ENCODE results near the gene NCSTN.
A peak's percentile ranks its signal among the peaks of the same experiment; 100 is the strongest.

NCSTN gene

GRCh38 chr1:160352555-160352954 lies 9.4 kb downstream of the NCSTN start:
- no peak for DNase-seq (ENCODE audit: low spot score)

GRCh38 chr1:160353223-160353622 lies 10.0 kb downstream of the NCSTN start:
- DNase-seq (ENCODE audit: low spot score), result peak; percentile 55

GRCh38 chr1:160354388-160354985 lies 11.3 kb downstream of the NCSTN start:
- peak; percentile 81 for DNase-seq (ENCODE audit: low spot score)

DNA sequence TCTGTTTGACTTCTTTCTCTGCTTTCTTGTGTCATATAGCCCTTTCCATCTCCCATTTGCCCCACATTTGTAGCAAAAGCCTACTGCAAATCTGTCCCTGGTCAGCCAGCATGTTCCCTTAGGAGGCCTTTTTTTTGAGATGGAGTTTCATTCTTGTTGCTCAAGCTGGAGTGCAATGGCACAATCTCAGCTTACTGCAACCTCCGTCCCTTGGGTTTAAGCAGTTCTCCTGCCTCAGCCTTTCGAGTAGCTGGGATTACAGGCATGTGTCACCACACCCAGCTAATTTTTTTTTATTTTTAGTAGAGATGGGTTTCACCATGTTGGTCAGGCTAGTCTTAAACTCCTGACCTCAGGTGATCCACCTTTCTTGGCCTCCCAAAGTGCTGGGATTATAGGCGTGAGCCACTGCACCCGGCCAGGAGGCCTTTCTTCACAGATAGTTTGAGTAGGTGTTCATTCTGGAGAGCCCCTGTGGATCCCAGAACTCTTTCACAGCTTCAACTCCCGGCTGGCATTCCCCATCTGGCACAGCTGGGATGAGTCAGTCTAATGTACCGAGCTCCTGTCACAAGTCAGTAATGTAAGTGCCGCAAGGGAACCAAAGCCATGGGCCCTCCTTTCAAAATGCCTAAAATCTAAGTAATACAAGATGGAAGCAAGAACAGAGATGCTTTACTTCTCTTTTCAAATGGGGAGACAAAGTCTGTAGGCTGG lies 14.3 kb downstream of the NCSTN start:
- DNase-seq (ENCODE audit: low spot score), result no peak

- DNase-seq (ENCODE audit: low spot score), result no peak
Observed at GRCh38 chr1:160358073-160358472, 14.9 kb downstream of the NCSTN start.

- no peak for DNase-seq (ENCODE audit: low spot score)
Observed at GRCh38 chr1:160359559-160360226, 16.5 kb downstream of the NCSTN start.

- DNase-seq (ENCODE audit: low spot score), result no peak
Observed at GRCh38 chr1:160360227-160360695, 17.1 kb downstream of the NCSTN start.

DNA sequence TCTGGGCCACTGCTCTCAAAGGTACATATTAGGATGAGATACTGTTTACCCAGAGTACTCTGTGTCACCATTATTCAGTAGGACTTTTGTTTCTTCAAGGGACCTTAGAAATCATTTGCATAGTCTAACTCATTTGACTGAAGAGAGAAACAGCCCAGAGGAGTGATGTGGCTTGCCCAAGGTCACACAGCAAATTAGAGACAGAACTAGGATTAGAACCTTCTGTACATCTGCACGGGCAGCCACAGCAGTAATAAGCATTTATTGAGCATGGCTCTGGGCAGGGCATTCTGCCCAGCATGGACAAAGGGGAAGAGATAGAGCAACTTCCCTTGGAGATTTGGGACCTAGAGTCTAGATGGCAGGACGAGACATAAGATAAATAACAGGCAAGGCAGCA lies 18.0 kb downstream of the NCSTN start:
- DNase-seq (ENCODE audit: low spot score), result no peak

DNA sequence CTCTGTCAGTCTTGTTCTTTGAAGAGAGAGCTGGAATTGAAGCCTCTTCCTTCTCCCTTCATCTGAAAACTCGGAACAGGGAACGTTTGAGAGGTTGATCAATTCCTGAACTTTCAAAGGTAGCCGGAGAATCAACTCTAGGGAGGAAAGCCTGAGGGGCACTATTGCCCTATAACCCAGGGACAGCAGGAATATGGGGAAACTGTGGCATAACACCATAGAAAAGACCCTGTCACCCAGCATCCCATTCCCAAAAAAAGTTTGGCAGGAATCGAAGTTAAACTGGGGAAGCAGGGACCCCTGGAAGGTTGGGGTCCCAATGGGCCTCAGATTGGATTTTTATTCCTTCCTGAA lies 18.6 kb downstream of the NCSTN start:
- no peak for DNase-seq (ENCODE audit: low spot score)

DNA sequence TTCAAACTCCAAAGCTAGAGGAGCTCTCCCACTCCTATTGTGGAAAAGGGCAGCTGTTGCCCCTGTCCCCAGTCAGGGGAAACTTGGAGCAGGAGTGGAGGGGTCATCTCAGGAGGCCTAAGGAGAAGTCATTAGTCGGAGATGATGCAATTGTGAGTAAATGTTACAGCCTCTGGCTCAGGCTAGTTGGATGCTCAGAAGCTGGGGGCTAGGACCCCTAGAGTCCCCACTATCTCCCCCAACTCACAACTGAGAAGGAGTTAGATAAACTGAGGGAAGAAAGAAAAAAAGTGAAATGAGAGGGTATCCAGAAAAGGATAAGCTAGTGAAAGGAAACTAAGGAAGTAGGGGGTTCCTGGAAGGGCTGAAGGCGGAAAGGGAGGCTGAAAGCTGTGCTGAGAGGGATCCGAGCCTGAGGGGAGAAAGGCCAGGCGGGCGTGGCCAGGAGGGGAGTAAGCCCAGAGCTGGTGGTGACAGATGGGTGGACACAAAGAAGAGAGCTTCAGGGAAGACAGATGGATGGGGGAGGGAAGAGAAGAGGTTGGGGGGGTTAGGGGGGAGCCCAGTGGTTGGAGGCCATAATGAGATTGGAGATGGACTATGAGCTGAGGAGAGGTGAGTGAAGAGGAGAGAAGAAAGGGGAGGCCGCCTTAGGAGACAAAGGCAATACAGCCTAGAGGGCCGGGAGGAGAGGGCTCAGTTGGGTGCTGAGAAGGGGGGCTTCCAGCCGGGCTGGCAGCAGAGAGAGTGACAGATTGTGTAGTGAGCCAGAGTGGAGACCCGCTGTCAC lies 19.2 kb downstream of the NCSTN start:
- DNase-seq (ENCODE audit: low spot score), result peak; percentile 92

GRCh38 chr1:160363010-160363409 lies 19.8 kb downstream of the NCSTN start:
- peak; percentile 83 for DNase-seq (ENCODE audit: low spot score)

GRCh38 chr1:160363951-160364735 lies 21.0 kb downstream of the NCSTN start:
- no peak for DNase-seq (ENCODE audit: low spot score)

DNA sequence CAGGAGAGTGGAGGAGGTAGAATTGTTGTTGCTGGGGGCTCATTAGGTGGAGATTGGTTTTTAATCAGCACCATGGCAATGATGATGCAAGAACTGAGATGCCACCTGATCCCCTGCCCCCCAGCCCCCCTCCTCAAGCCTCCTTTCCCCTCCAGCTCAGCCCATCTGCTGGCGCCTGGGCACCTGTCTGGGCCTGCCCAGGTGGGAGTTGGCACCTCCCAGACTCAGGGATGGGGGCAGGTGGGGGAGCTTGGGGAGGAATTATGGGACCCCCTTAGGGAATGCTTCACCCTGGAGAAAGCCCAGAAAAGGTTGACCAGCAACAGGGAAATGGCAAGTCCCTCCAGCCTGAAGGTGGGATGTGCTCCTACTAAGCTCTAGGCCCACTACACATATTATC lies 22.1 kb downstream of the NCSTN start:
- DNase-seq (ENCODE audit: low spot score), result no peak

DNA sequence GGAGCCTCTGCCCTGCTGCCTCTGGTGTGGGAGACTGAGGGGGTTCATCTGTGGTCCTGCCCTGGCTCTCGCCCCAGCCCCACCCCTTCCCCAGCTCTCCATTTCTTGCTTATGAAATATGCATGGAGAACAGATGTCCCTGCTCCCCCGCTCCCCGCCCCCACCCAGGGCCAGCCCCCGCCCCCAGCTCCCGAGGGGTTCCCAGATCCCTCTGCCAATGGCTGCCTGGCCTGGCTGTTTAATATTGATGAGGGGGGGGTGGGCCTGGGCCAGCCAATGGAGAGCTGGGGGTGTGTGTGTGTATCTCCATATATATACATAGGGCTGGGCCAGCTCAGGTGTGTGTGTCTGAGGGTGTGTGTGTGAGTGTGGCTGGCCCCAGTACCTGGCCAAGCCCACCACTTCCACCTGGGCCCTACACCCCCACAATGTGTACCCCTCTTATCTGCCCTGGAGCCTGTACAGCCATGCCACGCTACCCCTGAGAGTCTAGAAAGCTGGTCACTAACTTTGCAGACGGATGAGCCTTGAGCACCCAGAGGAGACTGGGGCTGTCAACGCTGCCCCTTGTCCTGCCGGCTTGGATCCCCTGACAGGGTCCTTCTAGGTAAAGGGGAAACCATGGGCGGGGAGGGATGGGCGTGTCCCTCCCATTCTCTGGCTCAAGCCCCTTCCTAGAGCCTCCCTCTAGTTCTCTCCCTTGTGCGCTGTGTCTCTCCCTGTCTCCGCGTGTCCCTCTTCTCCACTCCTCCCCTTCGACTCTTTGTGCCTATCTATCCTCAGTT lies 23.7 kb downstream of the NCSTN start, which contains the start of gene NHLH1:
Gene NHLH1, plus strand, starts transcription at position 341 of the 785 bp plus-strand sequence. CDS start 3,661 bp downstream, outside the sequence.
- peak; percentile 96 for DNase-seq (ENCODE audit: low spot score)

- no peak for DNase-seq (ENCODE audit: low spot score)
Observed at GRCh38 chr1:160367516-160367900, 24.3 kb downstream of the NCSTN start.

- DNase-seq (ENCODE audit: low spot score), result peak; percentile 57
Observed at GRCh38 chr1:160367934-160368923, 25.0 kb downstream of the NCSTN start.

GRCh38 chr1:160369087-160369486 lies 25.9 kb downstream of the NCSTN start:
- DNase-seq (ENCODE audit: low spot score), result no peak

GRCh38 chr1:160370561-160371345 lies 27.6 kb downstream of the NCSTN start:
- DNase-seq (ENCODE audit: low spot score), result no peak

GRCh38 chr1:160371346-160371631 lies 28.1 kb downstream of the NCSTN start:
- no peak for DNase-seq (ENCODE audit: low spot score)
